HepG2 (cell line): Measurements from ENCODE around the gene SSBP4.

Source experiments
- ATAD3A ChIP-seq: sonication (generic); formaldehyde crosslinking; IDR thresholded peaks from 2 replicates; pipeline ENCODE4 v1.4.0; 2020; ENCODE audit warnings: missing genetic modification reagents
- CBX5 ChIP-seq: sonication (generic); formaldehyde crosslinking; IDR thresholded peaks from 2 replicates; pipeline ENCODE4 v1.4.0; 2020; ENCODE audit warnings: missing genetic modification reagents, borderline replicate concordance
- CTCF ChIP-seq: sonication (generic); formaldehyde crosslinking; IDR thresholded peaks from 2 replicates; pipeline ENCODE4 v1.5.0; 2020; ENCODE audit warnings: mild to moderate bottlenecking, missing genetic modification reagents, moderate library complexity
- DNMT1 ChIP-seq: sonication (generic); formaldehyde crosslinking; IDR thresholded peaks from 2 replicates; pipeline ENCODE4 v1.5.1; 2020; ENCODE audit warnings: mild to moderate bottlenecking, missing genetic modification reagents
- GABPA ChIP-seq, 2 experiments: IDR thresholded peaks; 2 replicates each; pipeline ENCODE4 v1.6.1; 2011 to 2016; ENCODE audit warnings: low read depth in 2 of 2, low read length in 1 of 2, missing biosample characterization in 1 of 2, missing genetic modification characterization in 1 of 2
- KDM1A ChIP-seq: IDR thresholded peaks from 2 replicates; pipeline ENCODE4 v1.6.1; 2016; ENCODE audit warnings: missing compliant biosample characterization
- POLR2A ChIP-seq, 2 experiments: IDR thresholded peaks; 2 replicates each; pipeline ENCODE4 v1.6.1; 2011; ENCODE audit warnings: low read depth in 2 of 2, low read length in 2 of 2, mild to moderate bottlenecking in 1 of 2, moderate library complexity in 1 of 2; ENCODE audit not compliant: insufficient read depth in 1 of 2
- REST ChIP-seq, 2 experiments: IDR thresholded peaks; 2 replicates each; pipeline ENCODE4 v1.6.1; 2011 to 2012; ENCODE audit warnings: low read length in 2 of 2, borderline replicate concordance in 1 of 2, low read depth in 1 of 2, mild to moderate bottlenecking in 1 of 2, moderate library complexity in 1 of 2
- SIN3A ChIP-seq: IDR thresholded peaks from 2 replicates; pipeline ENCODE4 v1.6.1; 2011; ENCODE audit warnings: low read depth, mild to moderate bottlenecking, control low read depth, low read length, borderline replicate concordance
- SMC3 ChIP-seq: IDR thresholded peaks from 2 replicates; pipeline ENCODE4 v1.6.1; 2011; ENCODE audit warnings: low read length, improper control_type of control experiment
- ZNF232 ChIP-seq: sonication (generic); formaldehyde crosslinking; IDR thresholded peaks from 2 replicates; pipeline ENCODE4 v1.4.0; 2020; ENCODE audit warnings: missing genetic modification reagents, borderline replicate concordance
- ZNF280B ChIP-seq: sonication (generic); formaldehyde crosslinking; IDR thresholded peaks from 2 replicates; pipeline ENCODE4 v1.5.0; 2020; ENCODE audit warnings: missing genetic modification reagents, mild to moderate bottlenecking, borderline replicate concordance
- TF ChIP-seq, protein P1 (sequence below): IDR thresholded peaks from 2 replicates; pipeline ENCODE4 v1.6.1; 2016; ENCODE audit warnings: missing genetic modification reagents, missing compliant biosample characterization

DNA sequence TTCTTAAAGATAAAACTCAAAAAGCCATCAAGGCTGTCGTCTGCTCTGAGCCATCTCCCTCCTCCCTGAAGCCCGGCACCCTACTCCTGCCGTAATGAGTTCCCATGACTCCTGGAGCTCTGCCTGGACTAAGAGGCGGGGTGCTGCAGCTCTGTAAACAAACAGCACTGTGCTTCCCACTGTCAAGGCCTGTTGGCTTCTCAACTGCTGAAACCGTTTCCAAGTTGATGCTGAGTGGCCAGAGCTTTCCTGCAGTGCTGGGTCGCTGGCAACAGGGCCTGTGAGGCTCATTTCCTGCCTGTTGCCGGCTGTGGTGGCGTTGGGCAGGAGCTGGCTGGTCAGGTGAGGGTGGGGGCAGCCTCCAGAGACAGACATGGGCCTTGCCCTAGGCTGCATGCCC lies 45.4 kb downstream of the SSBP4 start:
- TF ChIP-seq CTCF (CRISPR knock-in tag) (no peak), ATAD3A (CRISPR knock-in tag) (no peak), REST (IDR thresholded peaks at IDR 0.05; ENCODE audit: borderline replicate concordance in 1 of 2, low read depth in 1 of 2, low read length in 2 of 2) (no peak), ZNF280B (CRISPR knock-in tag) (no peak), POLR2A (IDR thresholded peaks at IDR 0.05; ENCODE audit: insufficient read depth in 1 of 2, low read depth in 2 of 2, low read length in 2 of 2) (no peak), SMC3 (no peak), SIN3A (no peak), CBX5 (no peak), GABPA (IDR thresholded peaks at IDR 0.05; ENCODE audit: low read depth, low read length) (no peak), GABPA (CRISPR knock-in tag; IDR thresholded peaks at IDR 0.05; ENCODE audit: low read depth) (no peak), DNMT1 (CRISPR knock-in tag) (no peak), KDM1A (CRISPR knock-in tag) (no peak), ZNF232 (CRISPR knock-in tag) (no peak)
- TF ChIP-seq, protein P1, sequence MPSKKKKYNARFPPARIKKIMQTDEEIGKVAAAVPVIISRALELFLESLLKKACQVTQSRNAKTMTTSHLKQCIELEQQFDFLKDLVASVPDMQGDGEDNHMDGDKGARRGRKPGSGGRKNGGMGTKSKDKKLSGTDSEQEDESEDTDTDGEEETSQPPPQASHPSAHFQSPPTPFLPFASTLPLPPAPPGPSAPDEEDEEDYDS = no peak
